Adrenal gland (tissue), 19 donors: ENCODE results near the gene IKZF5. TPM values are rescaled to one million over a fixed set of nuclear protein-coding genes. Genes with fewer than 3 reads are reported as not detected.

Experiments used
- DNase-seq, 7 donors: peaks; one replicate each; pipeline ENCODE4 v3.0.0-alpha.2; 2019 to 2020
- H3K27ac ChIP-seq, 5 donors: fragments of 200-600 bp; sonication (generic) in 4 of 5; 1 replicate in 3 of 5; 2 replicates in 2 of 5; pipeline versions ENCODE4 v1.5.1 to v1.8.0; 2016 to 2020; ENCODE audit warnings: mild to moderate bottlenecking in 1 of 5
- H3K27me3 ChIP-seq: fragments of 200-600 bp; 2 replicates; pipeline ENCODE4 v1.8.0; 2021
- H3K36me3 ChIP-seq, 2 donors: fragments of 200-600 bp; replicated peaks in 1 of 2; 1 replicate in 1 of 2; 2 replicates in 1 of 2; pipeline versions ENCODE4 v1.5.1 to v1.8.0; 2018 to 2022
- H3K4me1 ChIP-seq, 2 donors: fragments of 200-600 bp; replicated peaks in 1 of 2; 1 replicate in 1 of 2; 2 replicates in 1 of 2; pipeline versions ENCODE4 v1.5.1 to v1.8.0; 2018 to 2021
- H3K4me3 ChIP-seq, 4 donors: fragments of 200-600 bp; sonication (generic) in 3 of 4; one replicate each; pipeline ENCODE4 v1.5.1; 2016 to 2018
- H3K9me3 ChIP-seq, 3 donors: fragments of 200-600 bp; sonication (generic) in 1 of 3; replicated peaks in 1 of 3; 1 replicate in 2 of 3; 2 replicates in 1 of 3; pipeline versions ENCODE4 v1.5.1 to v1.8.0; 2016 to 2021
- CTCF ChIP-seq, 6 experiments: fragments of 450-650 bp in 4 of 6; fragments of 200-600 bp in 2 of 6; sonication (generic) in 1 of 6; IDR thresholded peaks; 1 replicate in 5 of 6; 2 replicates in 1 of 6; pipeline versions ENCODE4 v1.5.1 to v1.8.0; 2016 to 2021; ENCODE audit warnings: antibody characterized with exemption in 6 of 6, mild to moderate bottlenecking in 2 of 6, moderate library complexity in 1 of 6
- POLR2A ChIP-seq, 2 donors: fragments of 450-650 bp; IDR thresholded peaks; one replicate each; pipeline ENCODE4 v1.6.1; 2017; ENCODE audit warnings: antibody characterized with exemption in 2 of 2, mild to moderate bottlenecking in 2 of 2, moderate library complexity in 1 of 2
- WGBS, 4 donors: extraction: QIAGEN DNeasy Blood & Tissue Kit in 2 of 4; methylation state at CpG; one replicate each; pipeline versions ENCODE4 v1.1.5 to v1.1.7; 2013 to 2017; 5-methylcytosine and 5-hydroxymethylcytosine counted together
- intact Hi-C, 2 donors: fragments of 100-400 bp; cut with DNase I; formaldehyde crosslinking; loops; one replicate each; pipeline versions ENCODE4 v1.14.1 to v1.15.0; 2022 to 2023
- long read RNA-seq, 10 donors: library from polyadenylated mRNA in 3 of 10; unstranded in 2 of 10; stranded (forward) in 1 of 10; transcript quantifications; one replicate each; pipeline ENCODE4 v2.0.0 and lab custom pipeline, GENCODE V29; 2021 to 2026
- polyA plus RNA-seq, 3 donors: library from polyadenylated mRNA; stranded (reverse); fragments of 200-250 nt in 2 of 3; fragments of 350-450 nt in 1 of 3; fragmentation: Illumina TruSeq in 1 of 3; extraction: RNeasy Lipid Tissue Mini Kit (QIAGEN cat#74804) in 1 of 3; gene quantifications; one replicate each; pipeline ENCODE4 v1.2.3, GENCODE V29; 2013 to 2014
- total RNA-seq, 9 donors: library from RNA; depleted of rRNA in 4 of 9; stranded (reverse); fragments of >200 nt in 4 of 9; fragments of 120-200 nt in 1 of 9; fragmentation: NEBNext Ultra II Directional in 1 of 9; extraction: Animal tissue kit (Norgen Biotek cat#: 25700) in 1 of 9; gene quantifications; one replicate each; pipeline versions ENCODE4 v1.1.0 to v1.2.4, GENCODE V29; 2013 to 2023
- donor health status: healthy with polysubstance abuse.
- donor health status: Bipolar disorder and iron deficiency.
- donor health status: DM: yes; HTN: yes; CAD: no.
- donor health status: DM: no; HTN: no; CAD: no.
- donor health status: DM: no; HTN: no; CAD: no.
- donor health status: DM: yes; HTN: yes; CAD: no.

Gene IKZF5, protein sequence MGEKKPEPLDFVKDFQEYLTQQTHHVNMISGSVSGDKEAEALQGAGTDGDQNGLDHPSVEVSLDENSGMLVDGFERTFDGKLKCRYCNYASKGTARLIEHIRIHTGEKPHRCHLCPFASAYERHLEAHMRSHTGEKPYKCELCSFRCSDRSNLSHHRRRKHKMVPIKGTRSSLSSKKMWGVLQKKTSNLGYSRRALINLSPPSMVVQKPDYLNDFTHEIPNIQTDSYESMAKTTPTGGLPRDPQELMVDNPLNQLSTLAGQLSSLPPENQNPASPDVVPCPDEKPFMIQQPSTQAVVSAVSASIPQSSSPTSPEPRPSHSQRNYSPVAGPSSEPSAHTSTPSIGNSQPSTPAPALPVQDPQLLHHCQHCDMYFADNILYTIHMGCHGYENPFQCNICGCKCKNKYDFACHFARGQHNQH
- total RNA-seq (10 to 100 TPM in 5 of 9 donors, 1 to 10 TPM in 4; 3.3 to 20.0 (median 12.6) TPM), polyA plus RNA-seq (10 to 100 TPM in 2 of 3 donors, 1 to 10 TPM in 1; 7.6 to 13.3 (median 11.4) TPM)
- long read RNA-seq, donor 1, full-length matches to known transcripts, result 4 of 4 reads
- long read RNA-seq, donor 1, partial matches to known transcripts, result 0 of 4 reads
- long read RNA-seq, donor 1, other reads (novel, unspliced or antisense), result 0 of 4 reads
- long read RNA-seq, donor 2, full-length matches to known transcripts, result 4 of 4 reads
- long read RNA-seq, donor 2, partial matches to known transcripts, result 0 of 4 reads
- long read RNA-seq, donor 2, other reads (novel, unspliced or antisense), result 0 of 4 reads
- long read RNA-seq, donor 3, full-length matches to known transcripts, result 2 of 2 reads
- long read RNA-seq, donor 3, partial matches to known transcripts, result 0 of 2 reads
- long read RNA-seq, donor 3, other reads (novel, unspliced or antisense), result 0 of 2 reads
- long read RNA-seq, donor 4, full-length matches to known transcripts, result 3 of 4 reads
- long read RNA-seq, donor 4, partial matches to known transcripts, result 0 of 4 reads
- long read RNA-seq, donor 4, other reads (novel, unspliced or antisense), result 1 of 4 reads
- long read RNA-seq, donor 5, full-length matches to known transcripts, result 6 of 13 reads
- long read RNA-seq, donor 5, partial matches to known transcripts, result 0 of 13 reads
- long read RNA-seq, donor 5, other reads (novel, unspliced or antisense), result 7 of 13 reads
- long read RNA-seq, donor 6, partial matches to known transcripts, result 0 of 1 reads
- long read RNA-seq, donor 6, other reads (novel, unspliced or antisense), result 1 of 1 reads
- long read RNA-seq, donor 7, full-length matches to known transcripts, result 2 of 2 reads
- long read RNA-seq, donor 7, partial matches to known transcripts, result 0 of 2 reads
- long read RNA-seq, donor 7, other reads (novel, unspliced or antisense), result 0 of 2 reads
- long read RNA-seq, donor 8, full-length matches to known transcripts, result 4 of 4 reads
- long read RNA-seq, donor 8, partial matches to known transcripts, result 0 of 4 reads
- long read RNA-seq, donor 8, other reads (novel, unspliced or antisense), result 0 of 4 reads
- long read RNA-seq, donor 9, full-length matches to known transcripts, result 4 of 4 reads
- long read RNA-seq, donor 9, partial matches to known transcripts, result 0 of 4 reads
- long read RNA-seq, donor 9, other reads (novel, unspliced or antisense), result 0 of 4 reads
- long read RNA-seq, donor 10, result 0 reads

GRCh38 chr10:123008355-123009104 is at the start of gene IKZF5, which contains the start of gene ACADSB:
TSS of gene IKZF5 (minus strand) at chr10:123008795. CDS start at chr10:122998625, 10,170 bp downstream.
TSS of gene ACADSB (plus strand) at chr10:123009006. CDS start at chr10:123009030, 24 bp downstream.
- Histone ChIP-seq H3K36me3 (no peaks in the 10 kb centered on the region), H3K4me1 (peaks cover 9 to 35% of the 10 kb centered on the region in 2 donors), H3K4me3 (peak within 1 kb of the TSS; percentile 87 to 99 (median 95)), H3K9me3 (no peaks in the 10 kb centered on the region), H3K27ac (peak within 1 kb of the TSS; percentile 82 to 96 (median 92)), H3K27me3 (no peaks in the 10 kb centered on the region)
- peak; percentile 97 to 99 (median 98) for DNase-seq
- intact Hi-C loops, result no loop called here
- 0 to 1% (median 0%) methylated on average over 31 to 68 of the region's 68 CpGs for WGBS, 4 donors
- TF ChIP-seq CTCF (IDR thresholded peaks at IDR 0.05) (no peak), POLR2A (IDR thresholded peaks at IDR 0.05) (peak; percentile 89 to 96)

DNA sequence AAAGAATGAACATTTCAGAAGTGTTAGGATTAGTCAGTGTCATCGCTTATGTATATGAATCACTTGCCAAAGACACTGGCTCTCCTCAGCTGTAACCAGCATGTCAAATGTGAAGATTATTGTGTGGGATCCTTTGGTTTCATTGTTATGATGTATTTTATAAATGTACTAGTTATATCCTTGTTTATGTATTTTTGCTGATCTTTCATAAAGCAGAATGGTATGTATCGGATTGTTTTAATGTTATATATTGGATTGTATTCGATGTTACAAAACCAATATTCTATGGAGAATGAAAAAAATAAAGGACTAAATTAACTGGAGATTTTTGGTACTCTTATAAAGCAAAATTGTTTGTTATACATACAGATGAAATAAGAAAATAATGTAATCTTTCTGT is 49.4 kb upstream of the IKZF5 start:
- Histone ChIP-seq H3K36me3 (no peaks in the 10 kb centered on the region), H3K4me3 (no peak overlapping the region), H3K27ac (no peak overlapping the region), H3K9me3 (no peaks in the 10 kb centered on the region), H3K27me3 (no peaks in the 10 kb centered on the region), H3K4me1 (no peaks in the 10 kb centered on the region)
- TF ChIP-seq POLR2A (IDR thresholded peaks at IDR 0.05), result no peak
- no peak for TF ChIP-seq CTCF (IDR thresholded peaks at IDR 0.05)
- intact Hi-C loops, result no loop called here
- DNase-seq, result no peak
- WGBS, 4 donors, result 95 to 99% (median 97%) methylated on average over 3 of the region's 3 CpGs

- intact Hi-C loops, result loop anchor here in 1 of 2 donors (10.0 kb wide), 1 partner anchor 509 kb away; no protein-coding TSS in a partner anchor
- H3K4me1 ChIP-seq, result no peaks in the 10 kb centered on the region
- 85 to 91% (median 87%) methylated on average over 4 of the region's 4 CpGs for whole genome bisulfite sequencing, 4 donors
- peaks cover 0 to 11% of the 10 kb centered on the region in 2 donors for H3K36me3 ChIP-seq
- no peak for DNase-seq
- no peak overlapping the region for H3K27ac ChIP-seq
- H3K4me3 ChIP-seq, result no peak overlapping the region
- H3K27me3 ChIP-seq, result no peaks in the 10 kb centered on the region
- TF ChIP-seq CTCF (IDR thresholded peaks at IDR 0.05) (no peak), POLR2A (IDR thresholded peaks at IDR 0.05) (no peak)
- no peaks in the 10 kb centered on the region for H3K9me3 ChIP-seq
These were observed 37.6 kb upstream of the IKZF5 start for GRCh38 chr10:123045961-123046731.
